Stimulated activated CD4-positive, alpha-beta T cell treated with anti-CD3 and anti-CD28 coated beads, Interleukin-15, amount 100 ng/mL, for 1 hour (primary cell): Measurements from ENCODE around the gene LRIG3.

Experiments used
- DNase-seq, 2 donors: peaks; one replicate each; pipeline ENCODE4 v3.0.0-alpha.2; 2020; ENCODE audit warnings: low read depth in 1 of 2, low spot score in 1 of 2

LRIG3 gene

DNA sequence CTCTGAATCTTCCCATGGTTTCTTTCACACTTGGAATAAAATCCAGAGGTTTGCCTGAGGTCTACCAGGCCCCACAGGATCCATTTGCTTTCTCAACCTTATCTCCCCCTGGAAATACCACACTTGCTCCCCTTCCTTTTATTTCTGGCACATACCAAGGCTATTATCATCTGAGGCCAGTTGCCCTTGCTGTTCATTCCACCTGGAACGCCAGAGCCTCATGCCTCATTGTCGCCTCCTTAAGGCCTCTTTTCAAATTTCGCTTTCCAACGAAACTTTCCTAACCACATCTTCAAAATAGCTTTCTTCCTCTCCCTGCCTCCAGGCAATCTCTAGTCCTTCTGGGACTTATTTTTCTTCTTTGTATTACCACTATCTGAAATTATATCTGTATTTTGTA is 11.2 kb upstream of the LRIG3 start:
- DNase-seq, result no peak

DNA sequence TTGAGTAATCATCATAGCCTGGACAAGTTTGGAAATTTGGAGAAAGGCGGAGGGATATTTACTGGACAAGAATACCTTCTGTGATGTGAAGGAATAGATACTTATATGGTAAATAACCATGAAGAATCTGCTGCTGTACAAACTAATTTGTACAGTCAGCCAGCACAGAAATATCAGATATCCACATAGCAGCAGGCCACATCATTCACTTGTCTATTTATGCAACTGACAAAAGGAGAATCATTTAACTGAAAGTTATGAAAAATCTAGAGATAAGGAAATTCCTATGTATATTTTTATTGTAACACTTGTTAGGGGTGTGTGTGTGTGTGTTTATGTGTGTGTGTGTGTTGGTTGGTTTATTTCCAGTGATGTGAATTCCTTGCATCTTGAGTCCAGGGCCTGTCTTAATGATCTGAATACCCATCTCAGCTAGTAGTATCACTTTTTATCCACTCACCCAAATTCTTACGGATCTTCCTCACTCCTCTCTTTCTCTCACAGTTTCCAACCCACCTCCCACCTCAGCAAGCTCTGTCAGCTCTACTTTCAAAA is 10.5 kb upstream of the LRIG3 start:
- no peak for DNase-seq

DNA sequence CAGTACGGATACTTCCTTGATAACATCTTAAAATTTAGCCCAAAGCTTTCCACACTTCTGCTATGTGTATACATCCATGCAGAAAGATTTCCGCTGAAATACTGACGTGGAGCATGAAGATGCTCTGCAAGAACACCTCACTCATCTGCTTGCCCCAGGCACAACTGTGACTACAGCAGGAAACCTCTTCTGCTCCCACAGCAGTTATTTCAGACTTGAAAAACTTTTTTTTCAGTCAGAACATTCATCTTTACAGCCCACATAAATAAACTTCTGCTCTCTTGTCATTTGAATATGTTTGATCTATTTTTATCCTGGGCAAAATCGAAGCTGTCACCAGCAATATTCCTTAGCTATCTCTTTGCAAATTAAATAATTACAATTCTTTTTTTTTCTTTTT is 6.8 kb upstream of the LRIG3 start:
- DNase-seq, result no peak

- no peak for DNase-seq
Measured at GRCh38 chr12:58926586-58926985, 6.3 kb upstream of the LRIG3 start.

DNA sequence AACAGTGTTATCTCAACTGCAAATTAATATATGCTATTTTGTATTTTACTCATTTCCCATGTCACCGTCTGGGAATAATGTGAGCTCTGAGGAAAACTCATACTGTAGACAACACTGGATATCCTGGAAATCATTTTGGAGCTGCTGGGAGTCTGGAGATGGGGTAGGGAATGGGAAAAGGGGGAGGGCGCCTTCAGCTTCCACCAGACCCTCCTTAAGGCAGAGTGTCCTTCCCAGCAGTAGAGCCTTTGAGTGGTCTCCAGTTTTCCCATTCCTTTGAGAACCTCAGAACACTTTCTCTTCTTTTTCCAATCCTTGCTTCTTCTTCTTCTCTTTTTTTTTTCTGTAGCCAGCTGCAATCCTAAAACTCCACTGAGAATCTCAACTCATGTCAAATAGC is 5.4 kb upstream of the LRIG3 start:
- DNase-seq, result no peak

GRCh38 chr12:58925111-58925611 is 4.9 kb upstream of the LRIG3 start:
- no peak for DNase-seq

- no peak for DNase-seq
Measured at GRCh38 chr12:58924652-58925051, 4.3 kb upstream of the LRIG3 start.

- no peak for DNase-seq
Measured at GRCh38 chr12:58923781-58924180, 3.5 kb upstream of the LRIG3 start.

DNA sequence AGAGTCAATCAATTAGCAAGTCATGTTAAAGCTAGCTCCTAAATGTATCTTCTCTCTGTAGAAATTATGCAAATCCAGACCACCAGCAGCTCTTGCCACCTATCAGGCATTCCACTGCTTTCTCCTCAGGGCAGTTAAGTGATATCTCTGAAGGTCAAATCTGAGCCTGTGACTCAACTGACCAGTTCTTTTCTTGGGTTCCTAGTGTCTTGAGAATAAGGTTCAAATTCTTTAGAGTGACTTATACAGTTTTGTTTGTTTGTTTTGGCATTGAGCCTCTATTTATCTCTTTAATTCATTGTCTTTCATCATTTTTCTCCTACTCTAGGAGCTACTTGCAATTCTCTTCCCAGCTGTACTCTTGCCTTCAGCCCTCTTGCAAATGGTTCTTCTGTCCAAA is 2.5 kb upstream of the LRIG3 start:
- no peak for DNase-seq

GRCh38 chr12:58920961-58921861 is 907 bp upstream of the LRIG3 start:
- DNase-seq, result no peak

DNA sequence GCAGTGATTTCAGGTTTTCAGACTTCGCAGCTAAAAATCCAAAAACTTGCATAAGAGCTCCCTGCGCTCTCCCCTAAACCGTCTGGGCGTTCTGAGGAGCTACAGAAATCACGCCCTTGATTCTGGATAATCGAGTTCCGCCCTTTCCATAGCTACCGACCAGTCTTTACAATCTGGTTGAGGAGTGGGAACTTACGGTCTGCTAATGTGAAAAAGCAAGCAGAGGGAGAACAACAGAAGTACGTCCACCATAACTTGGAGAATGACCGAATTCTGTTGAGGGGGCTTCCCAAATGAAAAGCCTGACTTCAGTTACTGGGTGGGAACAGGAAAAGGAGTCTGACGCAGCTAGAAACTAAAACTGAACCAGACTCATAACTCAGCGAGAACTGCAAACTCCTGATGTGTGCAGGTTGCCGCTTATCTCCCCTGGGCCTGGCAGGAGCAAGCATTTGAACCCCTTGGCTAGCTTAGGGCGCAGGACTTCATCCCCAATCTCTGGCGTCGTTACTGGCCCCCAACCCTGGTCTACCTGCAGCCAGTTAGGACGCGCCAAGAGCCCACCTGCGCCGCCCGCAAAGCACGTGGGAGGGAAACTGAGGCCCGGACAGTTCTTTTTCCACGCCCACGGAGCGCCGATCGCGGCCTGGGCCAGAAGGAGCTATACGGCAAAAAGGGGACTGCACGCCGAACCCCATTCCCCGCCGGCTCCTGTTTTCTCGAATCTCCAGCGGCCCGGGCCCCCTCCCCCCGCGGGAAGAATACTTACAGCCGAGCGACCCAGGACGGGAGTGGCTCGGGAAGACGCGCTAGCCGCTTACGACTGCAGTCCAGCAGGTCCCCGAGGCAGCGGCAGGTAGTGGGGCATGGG is 838 bp downstream of the LRIG3 start:
- DNase-seq, result no peak

DNA sequence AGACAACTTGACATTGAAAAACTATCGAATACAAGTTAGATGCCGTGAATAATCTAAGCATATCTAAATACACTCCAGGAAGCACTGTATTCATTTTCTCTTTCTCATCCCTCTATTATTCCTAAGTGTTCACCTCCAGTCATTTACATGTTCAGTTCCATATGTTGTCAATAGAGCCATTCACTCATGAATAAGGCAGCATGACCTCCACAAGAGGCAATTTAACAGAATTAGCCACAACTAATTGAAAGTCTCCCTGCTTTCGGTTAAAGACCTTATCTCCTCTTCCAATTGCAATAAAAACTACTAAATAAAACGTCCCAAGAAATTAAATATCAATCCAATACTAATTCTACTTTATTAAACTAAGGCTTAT is 1.8 kb downstream of the LRIG3 start:
- DNase-seq, result no peak

DNA sequence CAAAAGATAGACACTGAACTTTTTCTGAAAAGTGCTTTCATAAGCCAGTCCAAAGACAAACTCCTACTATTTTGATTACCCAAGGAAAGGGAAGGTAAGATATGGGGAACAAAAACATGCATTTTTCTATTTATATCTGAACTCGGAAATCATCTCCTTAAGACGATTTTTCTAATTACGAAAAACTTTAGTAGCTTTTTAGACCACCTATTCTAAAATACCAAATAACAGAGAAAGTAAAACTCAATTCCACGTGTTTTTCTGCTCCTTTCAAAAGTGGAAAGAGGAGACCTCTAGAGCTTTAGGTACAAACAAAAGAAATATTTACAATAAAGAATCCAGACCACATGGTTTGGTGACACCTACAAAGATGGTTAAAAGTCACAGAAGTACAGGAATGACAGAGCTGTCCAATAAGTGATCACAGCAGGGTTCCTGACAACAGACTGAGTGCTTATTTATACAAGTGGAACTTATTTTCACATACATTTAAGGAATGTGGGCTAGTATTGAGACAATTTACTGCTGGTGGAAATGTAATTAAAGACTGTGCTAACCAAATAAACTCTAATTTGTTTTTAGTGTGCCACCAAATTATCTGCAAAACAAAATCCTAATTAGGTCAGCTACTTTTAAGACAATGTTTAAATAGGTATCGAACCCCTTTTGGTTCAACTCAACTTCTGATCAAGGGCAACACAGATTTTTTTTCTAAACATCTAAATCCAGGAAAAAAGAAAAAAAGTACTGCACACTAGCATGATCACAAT is 2.4 kb downstream of the LRIG3 start:
- no peak for DNase-seq

DNA sequence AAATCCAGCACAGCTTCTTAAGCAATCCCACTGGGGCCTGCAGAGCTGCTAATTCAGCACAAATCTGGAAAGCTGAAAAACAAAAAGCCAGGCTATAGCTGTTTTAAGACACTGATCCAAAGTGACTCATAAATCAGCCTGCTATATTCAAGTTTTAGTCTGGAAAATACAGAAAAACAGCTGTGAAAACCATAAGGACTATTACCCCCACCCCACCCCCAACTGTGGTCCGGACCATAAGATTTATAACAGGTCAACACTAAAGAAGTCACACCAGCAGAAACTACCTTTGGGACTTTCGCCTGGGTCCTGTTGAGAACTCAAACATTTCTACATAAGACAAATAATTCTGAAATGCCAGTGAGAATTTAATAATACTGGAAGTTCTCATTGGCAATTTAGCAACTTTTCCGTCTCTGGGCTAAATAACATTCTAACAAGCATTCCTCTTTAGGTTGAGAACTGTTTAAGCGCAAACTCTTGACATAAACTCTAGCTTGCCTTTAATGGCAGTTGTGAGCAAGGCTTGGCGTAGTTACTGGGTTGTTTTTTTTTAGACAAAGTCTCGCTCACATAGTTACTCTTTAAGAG is 3.3 kb downstream of the LRIG3 start:
- no peak for DNase-seq

DNA sequence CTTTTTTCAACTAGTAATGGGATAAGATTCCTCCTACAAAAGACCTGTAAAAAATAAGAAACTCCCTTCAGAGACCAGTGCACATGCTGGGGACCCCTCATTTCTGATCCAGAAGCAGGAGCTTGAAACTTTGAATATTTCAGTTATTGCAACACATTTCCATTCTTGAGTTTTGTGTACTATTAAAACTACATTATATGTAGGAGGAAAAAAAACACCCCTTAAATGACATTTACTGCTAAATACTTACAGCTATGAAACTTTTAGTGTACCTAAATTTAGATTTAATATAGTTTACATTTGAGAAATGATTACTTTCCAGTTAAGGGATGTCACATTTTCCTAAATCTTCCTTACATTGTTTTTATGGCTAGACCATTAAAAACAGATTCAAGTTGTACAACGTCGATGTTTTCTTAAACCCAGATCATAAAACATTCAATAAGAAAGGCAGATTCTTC is 4.1 kb downstream of the LRIG3 start:
- DNase-seq, result no peak

GRCh38 chr12:58915634-58916033 is 4.7 kb downstream of the LRIG3 start:
- DNase-seq, result no peak

GRCh38 chr12:58915037-58915436 is 5.3 kb downstream of the LRIG3 start:
- no peak for DNase-seq

DNA sequence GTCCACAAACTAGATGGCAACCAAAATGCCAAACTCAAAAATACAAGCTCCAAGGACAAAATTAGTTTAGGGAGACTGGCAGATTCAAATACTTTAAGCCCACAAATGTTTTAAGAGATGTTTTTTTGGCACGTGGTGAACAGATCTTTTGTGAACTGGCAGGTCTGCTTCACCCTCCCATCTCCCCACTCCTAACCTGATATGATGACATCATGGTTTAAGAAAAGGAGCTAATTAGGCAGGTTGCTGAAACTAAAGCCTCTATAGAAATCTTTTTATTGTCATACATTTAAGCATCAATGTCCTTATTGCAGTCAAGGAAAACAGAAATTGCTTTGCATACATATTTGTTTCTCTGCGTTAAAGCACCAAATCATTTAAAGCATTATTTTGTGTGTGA is 5.8 kb downstream of the LRIG3 start:
- no peak for DNase-seq

DNA sequence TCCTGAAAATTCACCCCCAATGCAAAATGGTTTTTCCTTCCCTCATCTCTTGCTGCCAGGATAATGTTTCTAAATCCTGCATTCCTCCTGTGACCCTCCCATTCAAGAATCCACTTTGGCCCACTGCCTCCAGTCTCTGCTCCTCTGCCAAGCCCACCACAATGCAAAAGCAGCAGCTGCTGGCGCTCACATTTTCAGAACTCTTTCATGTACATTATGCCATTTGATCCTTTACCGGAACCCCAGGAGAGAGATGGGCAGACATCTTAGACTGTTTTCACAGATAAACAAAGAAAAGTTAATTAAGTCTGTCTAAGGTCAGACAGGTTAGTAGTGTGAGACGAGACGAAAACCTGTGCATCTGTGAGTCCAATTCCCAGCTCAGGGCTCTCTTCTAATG is 12.9 kb downstream of the LRIG3 start:
- no peak for DNase-seq

GRCh38 chr12:58906917-58907316 is 13.4 kb downstream of the LRIG3 start:
- DNase-seq, result no peak

- no peak for DNase-seq
Measured at GRCh38 chr12:58905422-58905821, 14.9 kb downstream of the LRIG3 start.
